Mammary epithelial cell (primary cell): Measurements from ENCODE around the gene EEFSEC.

Experiments
- CTCF ChIP-seq, 2 donors: IDR thresholded peaks in 1 of 2; conservative IDR thresholded peaks in 1 of 2; 2 replicates each; pipeline ENCODE4 v1.5.1; 2011 to 2012; ENCODE audit warnings: inconsistent platforms in 2 of 2, low read length in 2 of 2, mild to moderate bottlenecking in 2 of 2, control low read depth in 1 of 2, low read depth in 1 of 2; ENCODE audit not compliant: insufficient read depth in 1 of 2; ENCODE audit errors: extremely low read depth in 1 of 2
- EZH2 ChIP-seq: IDR thresholded peaks from 2 replicates; pipeline ENCODE4 v1.6.1; 2012; ENCODE audit warnings: low read length, inconsistent platforms, borderline replicate concordance

- TF ChIP-seq CTCF (conservative IDR thresholded peaks at IDR 0.05 in 1 of 2, IDR thresholded peaks at IDR 0.05 in 1 of 2; ENCODE audit: extremely low read depth in 1 of 2, insufficient read depth in 1 of 2, low read depth in 1 of 2, low read length in 2 of 2) (no peak), EZH2 (no peak)
These were observed 62.0 kb downstream of the EEFSEC start for GRCh38 chr3:128215290-128215689.
